ENCODE measurements around the gene GDF7.

The GDF7 gene

GRCh38 chr2:20648831-20649230 lies 18.1 kb upstream of the GDF7 start:
- no peak for TF ChIP-seq CTCF (IDR thresholded peaks at IDR 0.05)

- TF ChIP-seq CTCF (IDR thresholded peaks at IDR 0.05), result no peak
Observed at GRCh38 chr2:20649576-20649975, 17.4 kb upstream of the GDF7 start.

- TF ChIP-seq CTCF (IDR thresholded peaks at IDR 0.05), result no peak
Observed at GRCh38 chr2:20649976-20650375, 17.0 kb upstream of the GDF7 start.

- no peak for TF ChIP-seq CTCF (IDR thresholded peaks at IDR 0.05)
Observed at GRCh38 chr2:20650393-20650876, 16.5 kb upstream of the GDF7 start.

- peak; percentile 82 for TF ChIP-seq CTCF (IDR thresholded peaks at IDR 0.05)
Observed at GRCh38 chr2:20650877-20651730, 15.8 kb upstream of the GDF7 start, which contains the start of gene HS1BP3. HS1BP3 (minus strand) TSS chr2:20651098; CDS start chr2:20651063, 35 bp downstream.

GRCh38 chr2:20651731-20652099 lies 15.2 kb upstream of the GDF7 start:
- no peak for TF ChIP-seq CTCF (IDR thresholded peaks at IDR 0.05)

GRCh38 chr2:20652141-20652540 lies 14.8 kb upstream of the GDF7 start:
- no peak for TF ChIP-seq CTCF (IDR thresholded peaks at IDR 0.05)

Data from LNCAP (cell line).